HepG2 (cell line): ENCODE results near the gene AUTS2. TPM values are rescaled to one million over a fixed set of nuclear protein-coding genes. Genes with fewer than 3 reads are reported as not detected.

ENCODE experiments used
- PHF20 ChIP-seq: sonication (generic); formaldehyde crosslinking; IDR thresholded peaks from 2 replicates; pipeline ENCODE4 v1.5.0; 2020; ENCODE audit warnings: mild to moderate bottlenecking, missing genetic modification reagents
- SSRP1 ChIP-seq: IDR thresholded peaks from 2 replicates; pipeline ENCODE4 v1.6.1; 2016; ENCODE audit warnings: control low read depth
- ZNF275 ChIP-seq: sonication (generic); formaldehyde crosslinking; IDR thresholded peaks from 2 replicates; pipeline ENCODE4 v1.8.0; 2022; ENCODE audit warnings: missing genetic modification reagents, mild to moderate bottlenecking, inconsistent platforms, borderline replicate concordance
- ZNF83 ChIP-seq: sonication (generic); formaldehyde crosslinking; IDR thresholded peaks from 2 replicates; pipeline ENCODE4 v1.4.0; 2020; ENCODE audit warnings: missing genetic modification reagents, mild to moderate bottlenecking, borderline replicate concordance
- polyA plus RNA-seq, 8 experiments: library from polyadenylated mRNA; depleted of rRNA in 3 of 8; stranded (reverse) in 7 of 8; unstranded in 1 of 8; fragments of >200 nt; fragmentation: Illumina TruSeq in 4 of 8; extraction: Trizol in 4 of 8; gene quantifications; 2 replicates each; pipeline versions ENCODE4 v1.2.1 to v1.2.3, GENCODE V29; 2011 to 2016; ENCODE audit warnings: low read depth in 4 of 8, missing spikeins in 1 of 8, mixed read lengths in 1 of 8; ENCODE audit not compliant: insufficient read depth in 1 of 8
- total RNA-seq, 5 experiments: library from RNA; depleted of rRNA; stranded (reverse); fragments of >200 nt; fragmentation: Illumina TruSeq; extraction: Trizol; gene quantifications; 2 replicates each; pipeline ENCODE4 v1.2.3, GENCODE V29; 2016; ENCODE audit warnings: low read depth in 1 of 5
- TF ChIP-seq, protein P1 (sequence below), 2 experiments: sonication (generic) in 1 of 2; formaldehyde crosslinking in 1 of 2; IDR thresholded peaks; 2 replicates each; pipeline versions ENCODE4 v1.4.0 to v1.6.1; 2016 to 2020; ENCODE audit warnings: borderline replicate concordance in 1 of 2, low read depth in 1 of 2, mild to moderate bottlenecking in 1 of 2, missing genetic modification reagents in 1 of 2
- TF ChIP-seq, protein P2 (sequence below): sonication (generic); formaldehyde crosslinking; IDR thresholded peaks from 2 replicates; pipeline ENCODE4 v1.5.0; 2020; ENCODE audit warnings: mild to moderate bottlenecking, missing genetic modification reagents, borderline replicate concordance

The AUTS2 gene
- total and polyA plus RNA-seq, 2 of the 13 experiments (the other 11 are each of a cell fraction or from before 2014, with no cell fraction given) = 0.38 TPM; not detected in 1

DNA sequence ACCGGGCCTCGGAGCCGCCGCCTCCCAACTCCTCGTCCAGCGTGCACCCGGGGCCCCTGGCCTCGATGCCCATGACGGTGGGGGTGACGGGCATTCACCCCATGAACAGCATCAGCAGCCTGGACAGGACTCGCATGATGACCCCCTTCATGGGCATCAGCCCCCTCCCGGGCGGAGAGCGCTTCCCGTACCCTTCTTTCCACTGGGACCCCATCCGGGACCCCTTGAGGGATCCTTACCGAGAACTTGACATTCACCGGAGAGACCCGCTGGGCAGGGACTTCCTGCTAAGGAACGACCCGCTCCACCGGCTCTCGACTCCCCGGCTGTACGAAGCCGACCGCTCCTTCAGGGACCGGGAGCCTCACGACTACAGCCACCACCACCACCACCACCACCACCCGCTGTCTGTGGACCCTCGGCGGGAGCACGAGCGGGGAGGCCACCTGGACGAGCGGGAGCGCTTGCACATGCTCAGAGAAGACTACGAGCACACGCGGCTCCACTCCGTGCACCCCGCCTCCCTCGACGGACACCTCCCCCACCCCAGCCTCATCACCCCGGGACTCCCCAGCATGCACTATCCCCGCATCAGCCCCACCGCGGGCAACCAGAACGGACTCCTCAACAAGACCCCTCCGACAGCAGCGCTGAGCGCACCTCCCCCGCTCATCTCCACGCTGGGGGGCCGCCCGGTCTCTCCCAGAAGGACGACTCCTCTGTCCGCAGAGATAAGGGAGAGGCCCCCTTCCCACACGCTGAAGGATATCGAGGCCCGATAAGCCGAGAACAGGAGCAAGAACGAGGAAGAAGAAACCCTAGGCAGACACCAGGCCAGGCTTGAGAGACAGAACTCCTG is 1192.2 kb downstream of the AUTS2 start (continued):
- TF ChIP-seq, protein P1, sequence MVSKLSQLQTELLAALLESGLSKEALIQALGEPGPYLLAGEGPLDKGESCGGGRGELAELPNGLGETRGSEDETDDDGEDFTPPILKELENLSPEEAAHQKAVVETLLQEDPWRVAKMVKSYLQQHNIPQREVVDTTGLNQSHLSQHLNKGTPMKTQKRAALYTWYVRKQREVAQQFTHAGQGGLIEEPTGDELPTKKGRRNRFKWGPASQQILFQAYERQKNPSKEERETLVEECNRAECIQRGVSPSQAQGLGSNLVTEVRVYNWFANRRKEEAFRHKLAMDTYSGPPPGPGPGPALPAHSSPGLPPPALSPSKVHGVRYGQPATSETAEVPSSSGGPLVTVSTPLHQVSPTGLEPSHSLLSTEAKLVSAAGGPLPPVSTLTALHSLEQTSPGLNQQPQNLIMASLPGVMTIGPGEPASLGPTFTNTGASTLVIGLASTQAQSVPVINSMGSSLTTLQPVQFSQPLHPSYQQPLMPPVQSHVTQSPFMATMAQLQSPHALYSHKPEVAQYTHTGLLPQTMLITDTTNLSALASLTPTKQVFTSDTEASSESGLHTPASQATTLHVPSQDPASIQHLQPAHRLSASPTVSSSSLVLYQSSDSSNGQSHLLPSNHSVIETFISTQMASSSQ (IDR thresholded peaks at IDR 0.05; ENCODE audit: low read depth) = no peak
- TF ChIP-seq, protein P1 (CRISPR knock-in tag; IDR thresholded peaks at IDR 0.05; ENCODE audit: borderline replicate concordance) = no peak
- TF ChIP-seq PHF20 = no peak
- TF ChIP-seq, protein P2, sequence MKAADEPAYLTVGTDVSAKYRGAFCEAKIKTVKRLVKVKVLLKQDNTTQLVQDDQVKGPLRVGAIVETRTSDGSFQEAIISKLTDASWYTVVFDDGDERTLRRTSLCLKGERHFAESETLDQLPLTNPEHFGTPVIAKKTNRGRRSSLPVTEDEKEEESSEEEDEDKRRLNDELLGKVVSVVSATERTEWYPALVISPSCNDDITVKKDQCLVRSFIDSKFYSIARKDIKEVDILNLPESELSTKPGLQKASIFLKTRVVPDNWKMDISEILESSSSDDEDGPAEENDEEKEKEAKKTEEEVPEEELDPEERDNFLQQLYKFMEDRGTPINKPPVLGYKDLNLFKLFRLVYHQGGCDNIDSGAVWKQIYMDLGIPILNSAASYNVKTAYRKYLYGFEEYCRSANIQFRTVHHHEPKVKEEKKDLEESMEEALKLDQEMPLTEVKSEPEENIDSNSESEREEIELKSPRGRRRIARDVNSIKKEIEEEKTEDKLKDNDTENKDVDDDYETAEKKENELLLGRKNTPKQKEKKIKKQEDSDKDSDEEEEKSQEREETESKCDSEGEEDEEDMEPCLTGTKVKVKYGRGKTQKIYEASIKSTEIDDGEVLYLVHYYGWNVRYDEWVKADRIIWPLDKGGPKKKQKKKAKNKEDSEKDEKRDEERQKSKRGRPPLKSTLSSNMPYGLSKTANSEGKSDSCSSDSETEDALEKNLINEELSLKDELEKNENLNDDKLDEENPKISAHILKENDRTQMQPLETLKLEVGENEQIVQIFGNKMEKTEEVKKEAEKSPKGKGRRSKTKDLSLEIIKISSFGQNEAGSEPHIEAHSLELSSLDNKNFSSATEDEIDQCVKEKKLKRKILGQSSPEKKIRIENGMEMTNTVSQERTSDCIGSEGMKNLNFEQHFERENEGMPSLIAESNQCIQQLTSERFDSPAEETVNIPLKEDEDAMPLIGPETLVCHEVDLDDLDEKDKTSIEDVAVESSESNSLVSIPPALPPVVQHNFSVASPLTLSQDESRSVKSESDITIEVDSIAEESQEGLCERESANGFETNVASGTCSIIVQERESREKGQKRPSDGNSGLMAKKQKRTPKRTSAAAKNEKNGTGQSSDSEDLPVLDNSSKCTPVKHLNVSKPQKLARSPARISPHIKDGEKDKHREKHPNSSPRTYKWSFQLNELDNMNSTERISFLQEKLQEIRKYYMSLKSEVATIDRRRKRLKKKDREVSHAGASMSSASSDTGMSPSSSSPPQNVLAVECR (CRISPR knock-in tag) = no peak
- no peak for TF ChIP-seq SSRP1 (CRISPR knock-in tag)
- TF ChIP-seq ZNF275 (CRISPR knock-in tag) = no peak
- TF ChIP-seq ZNF83 = no peak
